Measurements from ENCODE around the gene GPR160. TPM values are rescaled to one million over a fixed set of nuclear protein-coding genes. Genes with fewer than 3 reads are reported as not detected.

Gene GPR160
- total RNA-seq, 1 donor from 2014 or later, result 0.54 TPM

DNA sequence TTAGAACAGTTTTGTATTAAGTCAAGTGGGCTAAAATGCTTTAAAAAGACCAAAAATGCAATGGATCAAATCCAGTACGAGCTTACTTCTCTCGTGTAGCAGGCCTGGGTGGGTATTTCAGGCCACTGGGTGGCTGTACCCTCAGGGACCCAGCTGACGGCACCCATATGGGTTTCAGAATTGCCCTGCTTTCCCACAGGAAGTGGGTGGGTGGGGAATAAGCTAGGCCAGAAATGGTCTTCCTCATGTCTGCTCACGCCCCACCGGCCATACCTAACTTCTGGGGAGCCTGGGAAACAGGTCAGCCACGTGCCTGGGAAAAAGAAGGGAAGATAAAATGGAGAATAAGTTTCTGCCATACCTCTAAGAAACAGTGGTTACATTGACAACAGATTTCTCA, 20.3 kb downstream of the GPR160 start:
- DNase-seq (no peak), ATAC-seq (ENCODE audit: poor library complexity) (no peak)
- intact Hi-C loops (cut with DNase I), result no loop called here

DNA sequence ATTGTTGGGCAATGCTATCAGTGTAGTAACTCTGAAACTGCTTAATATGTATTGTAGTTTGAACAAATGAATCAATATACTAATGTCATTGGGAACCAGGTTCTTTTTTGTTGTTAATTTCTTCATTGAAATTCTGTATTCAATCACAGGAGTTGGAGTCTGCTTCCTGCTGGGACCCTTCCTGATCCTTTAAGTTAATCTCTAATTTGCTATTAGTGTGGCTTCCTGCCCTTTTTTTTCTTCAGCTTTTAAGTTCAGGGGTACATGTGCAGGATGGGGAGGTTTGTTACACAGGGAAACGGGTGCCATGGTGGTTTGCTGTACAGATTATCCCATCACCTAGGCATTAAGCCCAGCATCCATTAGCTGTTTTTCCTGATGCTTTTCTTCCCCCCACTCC, 21.7 kb downstream of the GPR160 start:
- no peak for DNase-seq
- intact Hi-C loops (cut with DNase I), result no loop called here
- ATAC-seq (ENCODE audit: poor library complexity), result no peak

DNA sequence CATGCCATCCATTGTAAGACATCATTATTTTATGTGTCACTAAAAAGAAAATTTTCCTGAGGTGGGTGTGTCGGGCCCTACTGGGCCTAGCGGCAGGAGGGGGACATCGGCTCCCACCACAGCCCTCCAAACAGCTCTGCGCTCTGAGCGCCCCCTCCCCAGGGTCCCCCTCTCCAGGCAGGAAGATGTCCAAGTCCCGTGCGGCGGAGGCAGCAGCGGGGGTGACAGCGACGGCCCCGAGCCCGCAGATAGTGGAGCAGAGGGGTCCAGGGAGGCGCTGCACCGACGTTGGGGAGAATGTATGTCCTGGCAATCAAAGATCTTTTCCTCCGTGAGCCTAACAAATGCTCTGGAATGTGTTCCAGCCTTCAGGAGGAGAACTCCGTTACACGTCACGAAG, 24.3 kb downstream of the GPR160 start:
- intact Hi-C loops (cut with DNase I), result no loop called here
- ATAC-seq (ENCODE audit: poor library complexity), result no peak
- no peak for DNase-seq

DNA sequence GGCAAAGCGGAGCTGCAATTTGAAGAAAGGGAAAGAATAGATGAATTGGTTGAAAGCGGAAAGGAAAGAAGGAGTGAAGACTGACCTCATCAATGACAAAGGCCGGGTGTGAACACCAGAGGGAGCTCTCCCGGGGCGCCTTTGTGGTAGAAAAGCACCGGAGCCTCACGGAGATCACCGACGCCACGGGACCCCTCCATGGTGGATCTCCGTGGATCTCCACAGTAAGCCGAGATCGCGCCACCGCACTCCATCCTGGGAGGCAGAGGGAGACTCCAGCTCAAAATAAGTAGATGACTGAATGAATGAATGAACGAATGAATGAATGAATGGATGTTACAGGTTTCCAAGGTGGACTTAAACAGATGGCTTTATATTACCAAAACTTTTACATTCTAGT, 25.0 kb downstream of the GPR160 start:
- intact Hi-C loops (cut with DNase I), result no loop called here

GRCh38 chr3:170063691-170064090, 25.9 kb downstream of the GPR160 start:
- intact Hi-C loops (cut with DNase I), result no loop called here
- no peak for ATAC-seq (ENCODE audit: poor library complexity)
- DNase-seq, result no peak

More for the DNA sequence above, 25.0 kb downstream of the GPR160 start:
- no peak for DNase-seq
- ATAC-seq (ENCODE audit: poor library complexity), result no peak

DNA sequence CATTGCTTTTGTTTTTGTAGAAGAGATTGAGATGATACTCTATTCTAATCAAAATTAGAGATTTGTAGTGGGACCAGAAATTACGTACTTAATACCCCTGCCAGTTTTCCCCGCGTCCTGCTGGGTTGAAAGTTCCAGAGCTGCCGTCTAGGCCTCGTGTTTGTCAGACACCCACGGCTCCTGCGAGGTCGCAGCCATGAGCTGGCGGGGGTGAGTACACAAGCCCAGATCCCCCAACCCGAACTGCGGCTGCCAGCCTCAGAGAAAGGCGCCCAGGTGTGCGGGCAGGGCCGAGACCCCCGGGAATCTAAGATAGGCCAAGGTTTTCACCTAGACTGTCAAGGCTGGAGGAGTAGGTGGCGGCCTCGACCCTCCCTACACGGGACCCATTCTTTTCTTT, 26.3 kb downstream of the GPR160 start:
- no peak for ATAC-seq (ENCODE audit: poor library complexity)
- DNase-seq, result no peak
- intact Hi-C loops (cut with DNase I), result no loop called here

- ATAC-seq (ENCODE audit: poor library complexity) (no peak), DNase-seq (no peak)
- intact Hi-C loops (cut with DNase I), result no loop called here
Observed at GRCh38 chr3:170075441-170076091, 37.8 kb downstream of the GPR160 start.

- intact Hi-C loops (cut with DNase I), result no loop called here
- no peak for DNase-seq
- no peak for ATAC-seq (ENCODE audit: poor library complexity)
Observed at GRCh38 chr3:170076715-170077238, 39.0 kb downstream of the GPR160 start.

DNA sequence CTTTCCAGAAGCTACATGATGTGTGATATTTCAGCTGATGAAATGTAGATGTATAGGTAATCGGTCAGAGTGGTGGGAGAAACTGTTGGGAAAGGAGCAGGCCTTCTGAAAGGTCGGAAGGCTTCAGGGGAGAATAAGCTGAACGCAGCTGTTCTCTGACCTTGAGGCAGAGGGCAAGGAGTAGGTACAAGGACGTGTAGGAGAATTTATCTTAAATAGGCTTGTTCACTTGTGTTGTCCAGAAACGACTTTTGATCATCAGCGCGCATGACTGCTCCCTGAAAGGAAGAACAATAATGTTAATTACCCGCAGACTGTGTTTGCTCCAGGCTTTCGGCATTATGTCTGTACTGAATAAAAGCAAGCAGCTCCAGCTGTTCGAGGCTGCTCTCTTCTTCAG, 39.6 kb downstream of the GPR160 start:
- no peak for DNase-seq
- no peak for ATAC-seq (ENCODE audit: poor library complexity)
- intact Hi-C loops (cut with DNase I), result no loop called here

DNA sequence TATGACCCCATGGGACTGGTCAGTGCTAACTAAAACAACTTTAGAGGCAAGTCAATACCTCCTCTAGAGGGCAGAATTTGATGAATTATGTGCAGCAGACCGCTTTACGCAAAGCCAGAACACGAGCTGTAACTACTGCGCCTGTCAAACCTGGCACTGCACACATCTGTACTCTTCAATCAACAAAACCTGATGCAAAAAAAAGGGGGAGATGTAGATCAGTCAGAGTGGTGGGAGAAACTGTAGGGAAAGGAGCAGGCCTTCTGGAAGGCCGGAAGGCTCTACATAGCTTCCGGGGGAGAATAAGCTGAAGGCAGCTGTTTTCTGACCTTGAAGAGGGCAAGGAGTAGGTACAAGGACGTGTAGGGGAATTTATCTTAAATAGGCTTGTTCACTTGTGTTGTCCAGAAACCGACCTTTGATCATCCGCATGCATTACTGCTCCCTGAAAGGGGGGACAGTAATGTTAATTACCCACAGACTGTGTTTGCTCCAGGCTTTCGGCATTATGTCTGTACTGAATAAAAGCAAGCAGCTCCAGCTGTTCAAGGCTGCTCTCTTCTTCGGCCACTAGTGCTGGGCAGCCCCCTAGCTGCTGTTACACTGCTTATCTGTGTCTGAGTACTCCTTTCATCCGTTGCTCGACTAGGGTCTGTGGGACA, 41.0 kb downstream of the GPR160 start:
- DNase-seq (no peak), ATAC-seq (ENCODE audit: poor library complexity) (no peak)
- intact Hi-C loops (cut with DNase I), result no loop called here

GRCh38 chr3:170079536-170080165, 41.9 kb downstream of the GPR160 start:
- ATAC-seq (ENCODE audit: poor library complexity), result no peak
- no peak for DNase-seq
- intact Hi-C loops (cut with DNase I), result no loop called here

DNA sequence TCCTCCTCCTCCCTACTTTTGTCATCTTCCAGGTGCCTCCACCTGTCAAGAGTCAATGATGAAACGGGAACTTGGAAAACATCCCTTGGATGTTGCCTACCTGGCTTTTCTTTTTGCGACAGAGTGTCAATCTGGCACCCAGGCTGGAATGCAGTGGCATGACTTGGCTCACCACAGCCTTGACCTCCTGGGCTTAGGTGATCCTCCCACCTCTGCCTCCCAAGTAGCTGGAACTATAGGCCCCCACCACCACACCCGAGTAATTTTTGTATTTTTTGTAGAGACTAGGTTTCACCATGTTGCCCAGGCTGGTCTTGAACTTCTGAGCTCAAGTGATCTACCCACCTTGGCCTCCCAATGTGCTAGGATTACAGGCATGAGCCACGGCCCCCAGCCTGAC, 42.8 kb downstream of the GPR160 start:
- intact Hi-C loops (cut with DNase I), result no loop called here
- DNase-seq, result no peak
- no peak for ATAC-seq (ENCODE audit: poor library complexity)

- no peak for DNase-seq
- no peak for ATAC-seq (ENCODE audit: poor library complexity)
- intact Hi-C loops (cut with DNase I), result no loop called here
Observed at GRCh38 chr3:170081079-170081741, 43.4 kb downstream of the GPR160 start.

DNA sequence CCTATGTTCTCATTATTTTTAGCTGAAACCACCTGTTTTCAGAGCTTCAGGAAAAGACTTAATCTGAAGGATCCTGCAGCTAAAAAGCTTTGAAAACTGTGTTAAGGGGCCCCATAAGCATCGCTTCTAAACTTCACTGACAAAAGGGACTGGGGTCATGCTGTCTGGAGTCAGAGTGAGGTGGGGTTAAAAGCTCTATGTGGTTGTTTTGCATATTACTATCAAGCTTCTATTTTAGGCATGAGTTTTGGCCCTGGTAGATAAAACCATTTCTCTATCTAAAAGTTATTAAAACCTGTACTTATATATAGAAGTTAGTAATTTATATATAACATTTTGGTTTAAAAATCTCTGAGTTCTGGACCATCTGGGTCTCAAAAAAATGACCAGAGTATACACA, 45.5 kb downstream of the GPR160 start:
- intact Hi-C loops (cut with DNase I), result no loop called here
- ATAC-seq (ENCODE audit: poor library complexity), result no peak
- no peak for DNase-seq

GRCh38 chr3:170085396-170085795, 47.6 kb downstream of the GPR160 start:
- intact Hi-C loops (cut with DNase I), result no loop called here
- DNase-seq, result no peak

DNA sequence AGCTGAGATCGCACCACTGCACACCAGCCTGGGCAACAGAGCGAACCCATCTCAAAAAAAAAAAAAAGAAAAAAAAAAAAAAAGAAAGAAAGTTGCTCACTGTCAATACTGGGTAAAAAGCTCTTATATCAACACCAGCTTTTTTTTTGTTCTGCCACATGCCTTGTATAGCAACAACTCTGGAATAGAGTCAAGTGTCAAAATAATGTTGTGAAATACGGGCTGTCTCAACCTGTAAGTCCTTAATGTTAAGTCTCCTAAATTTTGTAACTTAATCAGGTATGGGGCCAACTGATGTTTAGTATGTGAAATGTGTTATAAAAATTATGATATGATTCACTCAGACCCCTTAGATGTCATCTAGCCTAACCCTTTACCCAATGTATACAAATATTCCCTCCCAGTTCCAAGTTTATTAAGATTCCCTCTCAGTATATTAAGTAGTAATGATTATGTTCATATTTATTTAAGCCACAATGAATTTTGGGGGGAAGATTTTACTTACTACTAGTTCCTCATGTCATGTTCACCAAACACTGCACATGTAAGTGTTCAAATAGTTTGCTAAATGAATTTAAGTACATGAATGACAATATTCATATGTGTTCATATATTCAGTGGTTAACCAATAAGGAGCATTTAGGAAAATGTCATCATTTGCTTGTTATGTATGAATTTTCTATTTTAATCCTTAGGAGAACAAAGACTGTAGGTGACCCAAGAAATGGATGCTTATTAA, 52.2 kb downstream of the GPR160 start:
- DNase-seq (no peak), ATAC-seq (ENCODE audit: poor library complexity) (no peak)
- intact Hi-C loops (cut with DNase I), result no loop called here

More at GRCh38 chr3:170085396-170085795, 47.6 kb downstream of the GPR160 start:
- no peak for ATAC-seq (ENCODE audit: poor library complexity)

DNA sequence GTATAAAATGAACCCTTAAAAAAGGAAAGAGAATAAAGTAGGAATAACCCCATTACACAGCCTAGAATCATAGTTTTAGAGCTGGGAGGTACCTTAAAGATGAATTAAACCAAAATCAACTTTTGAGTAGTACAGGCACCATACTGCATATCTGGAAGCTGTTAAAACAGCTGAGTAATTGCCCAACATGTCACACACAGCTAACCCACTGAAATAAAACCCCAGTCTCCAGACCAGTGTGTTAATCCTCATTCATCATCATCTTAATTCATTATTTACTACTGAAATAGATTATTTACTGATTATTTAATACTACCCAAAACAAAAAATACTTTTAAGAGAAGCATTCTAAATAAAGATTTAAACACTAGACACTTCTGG, 52.8 kb downstream of the GPR160 start:
- intact Hi-C loops (cut with DNase I), result no loop called here
- no peak for ATAC-seq (ENCODE audit: poor library complexity)
- DNase-seq, result no peak

GRCh38 chr3:170092907-170093306, 55.1 kb downstream of the GPR160 start:
- intact Hi-C loops (cut with DNase I), result no loop called here
- DNase-seq (no peak), ATAC-seq (ENCODE audit: poor library complexity) (no peak)

DNA sequence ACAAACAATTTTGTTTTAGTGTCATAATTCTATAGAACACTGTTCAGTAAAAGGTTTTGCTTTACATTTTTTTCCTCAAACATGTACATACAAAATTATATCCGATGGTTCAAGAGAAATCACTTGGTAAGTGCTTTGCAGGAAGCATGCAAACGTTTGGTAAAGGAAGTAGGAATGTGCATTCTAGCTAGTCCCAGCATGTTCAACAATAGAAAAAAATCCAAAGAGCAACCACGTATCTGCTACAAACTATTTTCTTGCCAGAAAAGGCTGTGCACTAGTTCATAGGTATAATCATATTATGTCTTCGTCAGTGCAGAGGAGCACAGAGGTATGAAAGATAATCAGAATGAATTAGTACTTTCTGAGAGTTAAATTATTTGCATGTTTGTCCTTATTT, 58.0 kb downstream of the GPR160 start:
- DNase-seq (no peak), ATAC-seq (ENCODE audit: poor library complexity) (no peak)
- intact Hi-C loops (cut with DNase I), result no loop called here

Data from Right ventricle myocardium superior (tissue), 1 donor.